Heart right ventricle (tissue), 16 donors: Measurements from ENCODE around the gene KIAA1671. TPM values are rescaled to one million over a fixed set of nuclear protein-coding genes. Genes with fewer than 3 reads are reported as not detected.

Experiments
- ATAC-seq, 8 donors: fragments of 200-7000 bp; cut with Tn5 transposase; one replicate each; pipeline ENCODE4 v1.9.1; 2020; ENCODE audit warnings: mild to moderate bottlenecking in 8 of 8, moderate library complexity in 8 of 8, moderate number of reproducible peaks in 1 of 8
- DNase-seq, 2 donors: peaks; one replicate each; pipeline ENCODE4 v3.0.0-alpha.2; 2020
- H3K27ac ChIP-seq, 10 donors: fragments of 200-600 bp; sonication (generic) in 2 of 10; one replicate each; pipeline versions ENCODE4 v1.5.0 to v1.8.0; 2020 to 2022; ENCODE audit warnings: mild to moderate bottlenecking in 3 of 10
- H3K27me3 ChIP-seq, 7 donors: fragments of 200-600 bp; one replicate each; pipeline ENCODE4 v1.8.0; 2021 to 2022; ENCODE audit warnings: mild to moderate bottlenecking in 2 of 7
- H3K36me3 ChIP-seq, 9 donors: fragments of 200-600 bp; sonication (generic) in 1 of 9; one replicate each; pipeline versions ENCODE4 v1.5.0 to v1.8.0; 2020 to 2022; ENCODE audit warnings: mild to moderate bottlenecking in 2 of 9
- H3K4me1 ChIP-seq, 9 donors: fragments of 200-600 bp; sonication (generic) in 1 of 9; one replicate each; pipeline versions ENCODE4 v1.5.0 to v1.8.0; 2020 to 2022; ENCODE audit warnings: mild to moderate bottlenecking in 4 of 9
- H3K4me3 ChIP-seq, 10 donors: fragments of 200-600 bp; sonication (generic) in 2 of 10; one replicate each; pipeline versions ENCODE4 v1.5.0 to v1.8.0; 2020 to 2022; ENCODE audit warnings: mild to moderate bottlenecking in 7 of 10, moderate library complexity in 2 of 10
- H3K9me3 ChIP-seq, 11 donors: fragments of 200-600 bp in 10 of 11; sonication (generic) in 2 of 11; one replicate each; pipeline versions ENCODE4 v1.5.0 to v1.8.0; 2013 to 2022; ENCODE audit warnings: mild to moderate bottlenecking in 2 of 11, control low read depth in 1 of 11, moderate library complexity in 1 of 11
- WGBS, 2 donors: extraction: QIAGEN DNeasy Blood & Tissue Kit; methylation state at CpG; one replicate each; pipeline ENCODE4 v1.1.7; 2013; ENCODE audit warnings: inconsistent platforms in 1 of 2; 5-methylcytosine and 5-hydroxymethylcytosine counted together
- intact Hi-C, 10 donors: fragments of 100-400 bp; cut with DNase I; formaldehyde crosslinking; loops; one replicate each; pipeline versions ENCODE4 v1.11.1 to v1.14.2; 2022
- polyA plus RNA-seq, 2 donors: library from polyadenylated mRNA; stranded (reverse); fragments of 200-250 nt; gene quantifications; one replicate each; pipeline ENCODE4 v1.2.3, GENCODE V29; 2013
- total RNA-seq, 10 donors: library from RNA; stranded (reverse); fragmentation: NEBNext Ultra II Directional in 3 of 10; extraction: Animal tissue kit (Norgen Biotek cat#: 25700) in 3 of 10; gene quantifications; one replicate each; pipeline versions ENCODE4 v1.2.1 to v1.2.4, GENCODE V29; 2021 to 2023
- TF ChIP-seq, protein P1 (sequence below), 9 donors: fragments of 200-600 bp; sonication (generic) in 2 of 9; IDR thresholded peaks; one replicate each; pipeline versions ENCODE4 v1.5.0 to v1.8.0; 2021 to 2022; ENCODE audit warnings: antibody characterized with exemption in 9 of 9, mild to moderate bottlenecking in 5 of 9, moderate library complexity in 1 of 9
- donor health status: Arrhythmogenic right ventricular cardiomyopathy.
- donor health status: ischemic (EF 13 %, LVEDD 7.1; RV severe dilation, severe dysfunction).
- donor health status: healthy with polysubstance abuse.
- donor health status: DM: no; HTN: yes; CAD: no.
- donor health status: DM: no; HTN: no; CAD: no.
- donor health status: ischemic (EF 25% LVEDD 6.9; RV normal size, moderate dysfunction).
- donor health status: ischemic (EF 25% LVEDD 5.7; RV mildly dilated, moderate dysfunction).
- donor health status: healthy.
- donor health status: DM: yes; HTN: yes; CAD: no.
- donor health status: Ischemic cardiomyopathy.
- donor health status: ischemic (EF 35%, LVEDD 5.7; RV mildly dilated, moderate dysfunction).
- donor health status: nonischemic (EF 11% LVEDD 7.7; RV severe dilation, severe dysfunction).
- donor health status: DM: yes; HTN: yes; CAD: no.
- donor health status: PGD.
- donor health status: ischemic (EF 29% LVEDD 5.4; RV normal size, mild dysfunction).
- donor health status: nonischemic (EF 23%, LVEDD 6.1; RV moderate dilation, normal function).

Gene KIAA1671
- total and polyA plus RNA-seq, 12 donors, result 2.9 to 26.2 (median 13.7) TPM

DNA sequence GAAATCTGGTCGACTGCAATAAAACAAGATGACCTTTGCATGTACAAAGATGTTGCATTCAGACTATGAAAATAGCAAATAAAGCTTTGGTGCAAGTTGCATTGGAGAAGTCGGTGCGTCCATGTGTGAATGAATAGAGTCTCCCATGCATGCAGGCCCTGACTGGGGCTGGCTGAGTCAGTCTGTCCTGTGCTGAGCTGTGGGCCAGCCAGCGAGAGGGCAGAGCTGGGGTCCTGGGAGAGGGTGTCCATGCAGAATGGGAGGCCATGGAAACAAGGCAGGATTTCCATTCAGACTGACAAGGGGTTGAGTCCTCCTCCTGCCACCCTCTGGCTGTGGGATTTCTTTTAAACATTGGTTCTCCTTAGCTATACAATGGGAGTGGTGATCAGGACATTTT is 244.8 kb downstream of the KIAA1671 start:
- Histone ChIP-seq H3K4me1 (no peaks in the 10 kb centered on the region), H3K27ac (no peak overlapping the region), H3K4me3 (no peak overlapping the region), H3K27me3 (no peaks in the 10 kb centered on the region), H3K36me3 (peaks cover 0 to 75% (median 4%) of the 10 kb centered on the region in 9 donors), H3K9me3 (no peaks in the 10 kb centered on the region)
- TF ChIP-seq, protein P1, sequence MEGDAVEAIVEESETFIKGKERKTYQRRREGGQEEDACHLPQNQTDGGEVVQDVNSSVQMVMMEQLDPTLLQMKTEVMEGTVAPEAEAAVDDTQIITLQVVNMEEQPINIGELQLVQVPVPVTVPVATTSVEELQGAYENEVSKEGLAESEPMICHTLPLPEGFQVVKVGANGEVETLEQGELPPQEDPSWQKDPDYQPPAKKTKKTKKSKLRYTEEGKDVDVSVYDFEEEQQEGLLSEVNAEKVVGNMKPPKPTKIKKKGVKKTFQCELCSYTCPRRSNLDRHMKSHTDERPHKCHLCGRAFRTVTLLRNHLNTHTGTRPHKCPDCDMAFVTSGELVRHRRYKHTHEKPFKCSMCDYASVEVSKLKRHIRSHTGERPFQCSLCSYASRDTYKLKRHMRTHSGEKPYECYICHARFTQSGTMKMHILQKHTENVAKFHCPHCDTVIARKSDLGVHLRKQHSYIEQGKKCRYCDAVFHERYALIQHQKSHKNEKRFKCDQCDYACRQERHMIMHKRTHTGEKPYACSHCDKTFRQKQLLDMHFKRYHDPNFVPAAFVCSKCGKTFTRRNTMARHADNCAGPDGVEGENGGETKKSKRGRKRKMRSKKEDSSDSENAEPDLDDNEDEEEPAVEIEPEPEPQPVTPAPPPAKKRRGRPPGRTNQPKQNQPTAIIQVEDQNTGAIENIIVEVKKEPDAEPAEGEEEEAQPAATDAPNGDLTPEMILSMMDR (IDR thresholded peaks at IDR 0.05), result no peak
- WGBS, 2 donors, result 91 to 94% methylated on average over 4 of the region's 4 CpGs
- intact Hi-C loops, result no loop called here
- DNase-seq, result no peak
- no peak for ATAC-seq

DNA sequence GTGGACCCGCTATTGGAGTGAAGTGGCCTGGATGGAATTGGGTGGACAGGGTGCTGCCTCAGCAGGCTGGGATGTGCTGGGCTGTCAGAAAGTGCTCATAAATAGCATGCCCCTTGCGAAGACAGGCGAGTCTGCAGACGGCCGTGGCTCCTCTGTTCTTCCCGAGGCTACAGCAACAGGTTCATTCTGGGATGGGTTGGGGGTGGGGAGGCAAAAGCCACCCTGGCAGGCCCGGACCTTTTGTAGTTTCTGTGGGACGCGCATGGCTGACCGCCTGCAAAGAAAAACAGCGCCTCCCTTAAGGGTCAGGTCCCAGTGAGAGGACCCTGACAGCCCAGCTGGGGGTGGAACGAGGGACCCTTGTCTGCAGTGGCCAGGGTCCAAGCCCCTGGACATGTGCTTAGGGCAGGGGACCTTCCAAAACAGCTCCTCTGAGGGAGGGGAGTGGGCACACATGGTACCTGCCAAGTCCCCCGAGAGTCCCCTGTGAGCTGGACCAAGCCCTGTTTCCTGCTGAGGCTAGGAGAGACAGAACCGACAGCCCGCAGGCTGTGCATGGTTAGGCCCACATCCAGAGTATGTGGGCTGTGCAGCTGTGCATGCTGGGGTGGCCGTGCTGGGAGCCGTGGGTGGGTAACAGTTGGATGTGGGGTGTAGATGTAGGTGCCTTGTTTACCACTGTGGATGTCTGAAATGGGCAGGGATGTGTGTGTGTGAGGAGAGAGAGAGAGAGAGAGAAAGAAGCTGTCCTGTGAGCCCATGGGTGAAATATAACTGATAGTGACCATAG is 247.4 kb downstream of the KIAA1671 start, which contains the start of gene CRYBB3:
Gene CRYBB3, plus strand, starts transcription at position 128 of the 790 bp plus-strand sequence. CDS start 1,539 bp downstream, outside the sequence.
- intact Hi-C loops, result loop anchor here in 1 of 10 donors (10.0 kb wide), 1 partner anchor 135 kb away; no protein-coding TSS in a partner anchor
- H3K4me1 ChIP-seq, result peaks cover 0 to 5% (median 0%) of the 10 kb centered on the region in 9 donors
- ATAC-seq, result no peak
- H3K27ac ChIP-seq, result no peak within 1 kb of the TSS
- TF ChIP-seq, protein P1 (IDR thresholded peaks at IDR 0.05), result no peak
- no peaks in the 10 kb centered on the region for H3K9me3 ChIP-seq
- no peak for DNase-seq
- no peaks in the 10 kb centered on the region for H3K27me3 ChIP-seq
- WGBS, 2 donors, result 78 to 81% methylated on average over 17 of the region's 17 CpGs
- no peak within 1 kb of the TSS for H3K4me3 ChIP-seq
- peaks cover 0 to 60% (median 0%) of the 10 kb centered on the region in 9 donors for H3K36me3 ChIP-seq

DNA sequence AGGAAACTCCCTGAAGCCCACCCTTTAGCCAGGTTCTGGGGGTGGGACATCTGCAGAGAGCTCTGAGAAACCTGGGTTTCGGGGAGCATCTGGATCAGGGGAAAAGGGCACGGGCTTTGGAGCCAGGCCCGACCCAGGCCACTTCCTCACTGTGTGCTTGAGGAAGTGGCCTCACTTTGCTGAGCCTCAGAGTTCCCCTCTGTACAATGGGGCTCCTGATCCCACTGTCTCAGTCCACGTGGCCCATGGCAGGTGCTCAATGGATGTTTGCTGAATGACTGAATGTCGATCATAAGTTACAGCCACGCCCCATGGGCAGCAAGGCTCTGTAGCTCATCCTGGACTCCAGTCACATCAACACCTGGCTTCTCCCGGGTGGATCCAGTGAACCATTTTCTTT is 248.5 kb downstream of the KIAA1671 start:
- no peaks in the 10 kb centered on the region for H3K9me3 ChIP-seq
- no peak overlapping the region for H3K27ac ChIP-seq
- TF ChIP-seq, protein P1 (IDR thresholded peaks at IDR 0.05), result no peak
- H3K36me3 ChIP-seq, result peaks cover 0 to 51% (median 0%) of the 10 kb centered on the region in 9 donors
- no peak overlapping the region for H3K4me3 ChIP-seq
- WGBS, 2 donors, result 83 to 89% methylated on average over 7 of the region's 7 CpGs
- DNase-seq (no peak), ATAC-seq (no peak)
- H3K27me3 ChIP-seq, result no peaks in the 10 kb centered on the region
- intact Hi-C loops, result loop anchor here in 1 of 10 donors (10.0 kb wide), 1 partner anchor 134 kb away; no protein-coding TSS in a partner anchor
- H3K4me1 ChIP-seq, result peaks cover 0 to 5% (median 0%) of the 10 kb centered on the region in 9 donors

DNA sequence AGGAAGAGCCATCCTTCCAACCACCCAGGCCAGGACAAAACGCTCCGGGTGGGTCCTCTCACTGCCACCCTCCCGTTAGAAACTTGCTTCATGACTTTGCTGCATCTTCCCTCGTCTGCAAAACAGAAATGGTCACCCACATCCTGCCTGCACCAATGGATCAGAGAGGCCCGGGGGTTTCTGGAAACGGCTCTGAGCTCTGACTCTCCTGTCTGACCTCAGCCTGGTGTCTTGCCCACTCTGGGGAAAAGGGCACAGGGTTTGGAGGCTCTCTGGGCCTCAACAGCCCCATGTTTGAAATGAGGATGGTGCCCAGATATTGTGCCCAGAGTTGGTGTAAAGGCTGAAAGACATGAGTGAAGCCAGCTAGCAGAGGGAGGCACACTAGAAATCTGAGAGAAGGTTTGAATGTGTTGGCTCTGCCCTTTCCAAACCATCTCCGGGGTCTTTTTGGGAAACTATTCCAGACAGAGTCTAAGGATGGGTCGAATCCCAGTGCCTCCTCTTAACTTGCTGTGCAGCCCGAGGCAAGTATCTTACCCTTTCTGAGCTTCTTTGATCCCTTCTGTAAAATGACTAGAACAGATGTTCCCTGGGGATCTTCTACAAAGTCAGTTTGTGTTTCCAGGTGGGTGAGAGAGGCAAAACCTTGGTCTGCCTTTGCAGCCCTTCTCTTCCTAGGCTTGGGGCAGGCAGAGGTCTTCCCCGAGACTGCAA is 249.2 kb downstream of the KIAA1671 start:
- peaks cover 0 to 5% (median 0%) of the 10 kb centered on the region in 9 donors for H3K4me1 ChIP-seq
- TF ChIP-seq, protein P1 (IDR thresholded peaks at IDR 0.05), result no peak
- H3K27me3 ChIP-seq, result no peaks in the 10 kb centered on the region
- DNase-seq, result no peak
- no peak for ATAC-seq
- WGBS, 2 donors, result 69 to 72% methylated on average over 10 of the region's 10 CpGs
- peaks cover 0 to 43% (median 0%) of the 10 kb centered on the region in 9 donors for H3K36me3 ChIP-seq
- no peaks in the 10 kb centered on the region for H3K9me3 ChIP-seq
- no peak overlapping the region for H3K4me3 ChIP-seq
- intact Hi-C loops, result loop anchor here in 1 of 10 donors (10.0 kb wide), 1 partner anchor 133 kb away; no protein-coding TSS in a partner anchor
- H3K27ac ChIP-seq, result no peak overlapping the region
